HEK293T (cell line): ENCODE results near the gene NUMB.

Experiments used
- BHLHE40 ChIP-seq: fragments of 450-650 bp; IDR thresholded peaks from 2 replicates; pipeline ENCODE4 v1.6.1; 2016; ENCODE audit warnings: mild to moderate bottlenecking, moderate library complexity, borderline replicate concordance
- ELF4 ChIP-seq: fragments of 450-650 bp; IDR thresholded peaks from 2 replicates; pipeline ENCODE4 v1.6.1; 2017; ENCODE audit warnings: antibody characterized with exemption
- FOXK2 ChIP-seq: fragments of 450-650 bp; IDR thresholded peaks from 2 replicates; pipeline ENCODE4 v1.6.1; 2016; ENCODE audit warnings: mild to moderate bottlenecking
- FOXM1 ChIP-seq: fragments of 450-650 bp; IDR thresholded peaks from 2 replicates; pipeline ENCODE4 v1.6.1; 2017; ENCODE audit warnings: mild to moderate bottlenecking, borderline replicate concordance
- LEF1 ChIP-seq: fragments of 450-650 bp; IDR thresholded peaks from 2 replicates; pipeline ENCODE4 v1.6.1; 2017; ENCODE audit warnings: mild to moderate bottlenecking, borderline replicate concordance
- PKNOX1 ChIP-seq: fragments of 450-650 bp; IDR thresholded peaks from 2 replicates; pipeline ENCODE4 v1.6.1; 2016
- SP1 ChIP-seq: fragments of 450-650 bp; IDR thresholded peaks from 2 replicates; pipeline ENCODE4 v1.6.1; 2017
- TARDBP ChIP-seq: fragments of 450-650 bp; IDR thresholded peaks from 2 replicates; pipeline ENCODE4 v1.6.1; 2016

- no peak for TF ChIP-seq FOXM1
- no peak for TF ChIP-seq SP1
- no peak for TF ChIP-seq LEF1
- no peak for TF ChIP-seq BHLHE40
- no peak for TF ChIP-seq FOXK2
- no peak for TF ChIP-seq TARDBP
- no peak for TF ChIP-seq ELF4
- no peak for TF ChIP-seq PKNOX1
Measured at GRCh38 chr14:73492043-73492552, 33.8 kb upstream of the NUMB start.
